Measurements from ENCODE around the gene MINDY3. TPM values are rescaled to one million over a fixed set of nuclear protein-coding genes. Genes with fewer than 3 reads are reported as not detected.

MINDY3 gene
- total and polyA plus RNA-seq, 5 experiments from 2014 or later: 2.6 to 44.7 (median 4.7) TPM

DNA sequence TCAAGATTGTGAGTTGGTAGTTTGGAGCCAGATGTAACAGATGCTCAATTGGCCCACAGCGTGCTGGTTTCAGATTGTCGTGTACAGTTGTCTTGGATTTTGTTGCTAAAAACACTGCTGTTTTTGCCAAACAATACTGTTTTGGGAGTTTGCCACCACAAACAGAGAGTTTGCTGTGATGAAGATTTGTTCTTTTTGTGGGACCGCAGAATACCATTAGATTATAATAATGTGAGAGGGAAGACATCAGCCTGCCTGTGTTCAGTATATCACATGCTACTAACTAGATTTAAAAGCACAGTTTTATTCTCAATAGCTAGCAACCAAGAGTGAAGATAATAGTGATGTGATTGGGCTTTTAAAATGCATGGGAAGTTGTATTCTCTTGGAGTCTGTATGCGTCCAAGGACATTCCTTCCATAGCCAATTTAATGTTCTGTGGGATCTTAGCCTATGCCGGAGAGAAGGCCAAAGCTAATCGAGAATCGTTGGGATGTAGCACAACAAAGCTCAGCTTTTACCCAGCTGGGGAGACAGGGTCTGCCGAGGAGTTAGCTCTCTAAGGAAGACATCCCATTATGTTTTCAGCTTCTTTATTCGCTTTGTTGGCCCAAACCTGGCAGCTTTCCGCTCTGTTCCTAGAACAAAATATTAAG lies 121.9 kb downstream of the MINDY3 start:
- ATAC-seq (no peak), DNase-seq (no peak)
- H3K4me1 Mint-ChIP-seq: no peaks in the 10 kb centered on the region
- peaks cover 0 to 6% (median 2%) of the 10 kb centered on the region in 9 donors for H3K9me3 Mint-ChIP-seq
- no peak overlapping the region for H3K4me3 Mint-ChIP-seq
- H3K27me3 Mint-ChIP-seq: peaks cover 8 to 21% (median 12%) of the 10 kb centered on the region in 5 donors
- POLR2A ChIA-PET: no interaction called here
- H3K27ac Mint-ChIP-seq: no peak overlapping the region
- H3K36me3 Mint-ChIP-seq: no peaks in the 10 kb centered on the region

DNA sequence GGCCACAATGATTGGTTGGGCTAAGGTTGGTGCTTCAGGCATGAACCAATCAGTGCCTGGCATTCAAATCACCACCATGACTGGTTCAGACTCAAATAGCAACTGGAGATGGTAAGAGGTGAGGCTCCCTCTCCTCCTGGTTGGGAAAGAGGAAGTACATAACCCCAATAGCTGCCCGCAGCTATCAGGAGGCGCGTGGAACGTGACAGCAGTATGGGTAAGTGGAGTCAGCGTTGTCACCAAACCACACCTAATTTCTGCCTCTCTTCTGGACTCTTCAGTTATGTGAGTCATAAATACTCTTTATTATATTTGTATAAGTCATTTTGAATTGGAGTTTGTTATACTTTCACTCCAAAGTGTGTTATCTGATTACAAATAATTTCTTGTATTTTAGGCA lies 122.7 kb downstream of the MINDY3 start:
- Mint-ChIP-seq H3K27me3 (peaks cover 7 to 21% (median 13%) of the 10 kb centered on the region in 5 donors), H3K4me1 (no peaks in the 10 kb centered on the region), H3K36me3 (no peaks in the 10 kb centered on the region), H3K4me3 (no peak overlapping the region), H3K27ac (no peak overlapping the region), H3K9me3 (peaks cover 0 to 11% (median 2%) of the 10 kb centered on the region in 9 donors)
- no peak for ATAC-seq
- DNase-seq: no peak
- POLR2A ChIA-PET: no interaction called here

DNA sequence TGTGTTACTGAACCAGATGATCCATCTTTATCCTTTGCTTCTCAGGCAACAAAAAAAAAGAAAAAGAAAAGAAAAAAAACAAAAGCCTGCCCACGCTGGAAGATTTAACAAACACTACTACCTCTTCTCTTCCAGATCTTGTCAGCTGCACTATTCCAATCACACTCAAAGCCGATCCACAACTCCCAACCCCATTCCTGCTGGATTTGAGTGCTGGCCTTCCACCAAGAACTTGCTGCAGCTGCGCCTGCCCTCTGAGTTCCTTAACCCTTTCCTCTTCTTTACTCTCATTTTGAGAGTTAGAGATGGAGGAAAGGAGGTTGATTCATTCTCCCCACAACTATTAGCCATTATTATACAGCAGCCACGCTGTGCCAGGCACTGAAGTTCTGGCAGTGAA lies 124.5 kb downstream of the MINDY3 start:
- H3K27ac Mint-ChIP-seq: no peak overlapping the region
- peaks cover 4 to 21% (median 7%) of the 10 kb centered on the region in 5 donors for H3K27me3 Mint-ChIP-seq
- H3K4me1 Mint-ChIP-seq: no peaks in the 10 kb centered on the region
- peaks cover 0 to 6% (median 0%) of the 10 kb centered on the region in 3 donors for H3K36me3 Mint-ChIP-seq
- POLR2A ChIA-PET: no interaction called here
- DNase-seq (no peak), ATAC-seq (no peak)
- no peak overlapping the region for H3K4me3 Mint-ChIP-seq
- H3K9me3 Mint-ChIP-seq: peaks cover 3 to 29% (median 10%) of the 10 kb centered on the region in 9 donors

DNA sequence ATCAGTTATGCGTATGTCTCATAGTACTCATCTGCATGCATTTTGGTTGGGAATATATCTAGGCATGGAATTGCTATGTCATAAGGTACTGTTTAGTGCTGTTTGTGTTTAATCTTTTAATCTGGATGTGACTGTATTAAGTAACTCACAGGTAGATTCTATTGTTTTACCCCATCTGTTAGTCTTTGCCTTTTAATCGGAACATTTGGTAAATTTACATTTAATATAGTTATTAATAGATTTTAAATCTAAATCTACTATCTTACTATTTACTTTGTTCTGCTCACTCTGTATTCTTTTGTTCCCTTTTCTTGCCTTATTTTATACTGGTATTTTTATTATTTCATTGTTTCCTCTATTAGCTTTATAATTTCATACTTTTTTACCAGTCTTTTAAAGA lies 130.0 kb downstream of the MINDY3 start:
- POLR2A ChIA-PET: no interaction called here
- Mint-ChIP-seq H3K36me3 (peaks cover 0 to 18% (median 0%) of the 10 kb centered on the region in 3 donors), H3K27me3 (peaks cover 3 to 7% (median 6%) of the 10 kb centered on the region in 5 donors), H3K27ac (no peak overlapping the region), H3K4me1 (no peaks in the 10 kb centered on the region), H3K4me3 (no peak overlapping the region), H3K9me3 (peaks cover 3 to 67% (median 18%) of the 10 kb centered on the region in 9 donors)
- no peak for DNase-seq
- no peak for ATAC-seq

DNA sequence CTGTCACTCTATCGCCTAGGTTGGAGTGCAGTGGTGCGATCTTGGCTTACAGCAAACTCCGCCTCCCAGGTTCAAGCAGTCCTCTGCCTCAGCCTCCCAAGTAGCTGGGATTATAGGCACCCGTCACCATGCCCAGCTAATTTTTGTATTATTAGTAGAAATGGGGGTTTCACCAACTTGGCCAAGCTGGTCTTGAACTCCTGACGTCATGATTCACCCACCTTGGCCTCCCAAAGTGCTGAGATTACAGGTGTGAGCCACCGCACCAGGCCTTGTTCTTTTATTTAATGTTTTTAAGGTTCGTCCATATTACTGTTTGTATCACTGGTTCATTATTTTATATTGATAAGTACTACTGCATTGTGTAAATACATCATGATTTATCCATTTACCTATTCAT lies 130.4 kb downstream of the MINDY3 start:
- POLR2A ChIA-PET: no interaction called here
- Mint-ChIP-seq H3K4me3 (no peak overlapping the region), H3K9me3 (peaks cover 3 to 67% (median 18%) of the 10 kb centered on the region in 9 donors), H3K27me3 (peaks cover 0 to 10% (median 6%) of the 10 kb centered on the region in 5 donors), H3K27ac (no peak overlapping the region), H3K4me1 (no peaks in the 10 kb centered on the region), H3K36me3 (peaks cover 0 to 18% (median 0%) of the 10 kb centered on the region in 3 donors)
- ATAC-seq (no peak), DNase-seq (no peak)

Other genes starting within 250 kb of the MINDY3 start
- not detected for gene ITGA8, start 140.6 kb downstream of the MINDY3 start, total RNA-seq
- gene ITGA8, start 140.6 kb downstream of the MINDY3 start, polyA plus RNA-seq: not detected